GM12878 (cell line): ENCODE measurements around the gene CYP27A1. TPM values are rescaled to one million over a fixed set of nuclear protein-coding genes. Genes with fewer than 3 reads are reported as not detected.

Experiments
- ATAC-seq: fragments of 200-7000 bp; cut with Tn5 transposase; 3 replicates; pipeline ENCODE4 v1.9.1; 2020; ENCODE audit warnings: mild to moderate bottlenecking, moderate library complexity
- BruUV-seq: library from RNA; stranded (reverse); fragments of 400-500 nt; replicated peaks from 2 replicates; lab custom pipeline; 2021; lab: Mats Ljungman, UMichigan
- CTCF ChIA-PET: fragments of 300-600 bp; sonication (Branson Sonifier 250); formaldehyde crosslinking; extraction: SDS; loops from one replicate; lab custom pipeline; 2021; ENCODE audit warnings: inconsistent platforms; lab: Yijun Ruan, JAX
- POLR2A ChIA-PET: fragments of 350-600 bp; formaldehyde crosslinking; extraction: SDS; loops from one replicate; lab custom pipeline; 2021; ENCODE audit warnings: inconsistent platforms; lab: Charles Lee
- RAD21 ChIA-PET: fragments of 300-600 bp; sonication (Branson Sonifier 250); formaldehyde crosslinking; loops from one replicate; lab custom pipeline; 2023; ENCODE audit warnings: antibody characterized with exemption; ENCODE audit not compliant: unreplicated experiment; lab: Charles Lee
- SMC1A ChIA-PET: fragments of 300-600 bp; sonication (Branson Sonifier 250); formaldehyde crosslinking; loops from one replicate; lab custom pipeline; 2023; ENCODE audit not compliant: unreplicated experiment, uncharacterized antibody; lab: Charles Lee
- DNase-seq: peaks from one replicate; pipeline ENCODE4 v3.0.0-alpha.2; 2011; ENCODE audit warnings: low read depth, low spot score
- FAIRE-seq: peaks from 3 replicates; lab custom pipeline; 2011; peaks lifted over from hg19 to GRCh38; lab: Jason Lieb, UNC
- H2AFZ ChIP-seq: 2 replicates; pipeline ENCODE4 v1.6.0; 2011; ENCODE audit warnings: low read depth, low read length, control low read depth; ENCODE audit not compliant: control insufficient read depth
- H3K27ac ChIP-seq: 2 replicates; pipeline ENCODE4 v1.5.1; 2011; ENCODE audit warnings: control low read depth; ENCODE audit not compliant: control insufficient read depth, insufficient read depth
- H3K27me3 ChIP-seq, 2 experiments: replicated peaks in 1 of 2; 2 replicates each; pipeline versions ENCODE4 v1.6.0 to v1.6.1; 2011; ENCODE audit warnings: low read length in 1 of 2; ENCODE audit not compliant: control insufficient read depth in 2 of 2, insufficient read depth in 2 of 2
- H3K36me3 ChIP-seq, 2 experiments: 2 replicates each; pipeline ENCODE4 v1.5.1; 2011; ENCODE audit warnings: low read length in 1 of 2; ENCODE audit not compliant: control insufficient read depth in 2 of 2, insufficient read depth in 2 of 2
- H3K4me1 ChIP-seq: 2 replicates; pipeline ENCODE4 v1.6.1; 2011; ENCODE audit warnings: mild to moderate bottlenecking, low read length, moderate library complexity, mixed read lengths; ENCODE audit not compliant: control insufficient read depth, insufficient read depth
- H3K4me2 ChIP-seq: 2 replicates; pipeline ENCODE4 v1.6.0; 2011; ENCODE audit warnings: control low read depth; ENCODE audit not compliant: control insufficient read depth, insufficient read depth
- H3K4me3 ChIP-seq: fragments of 200-600 bp; sonication (generic); 2 replicates; pipeline ENCODE4 v1.5.1; 2016
- H3K79me2 ChIP-seq: 2 replicates; pipeline ENCODE4 v1.6.0; 2011; ENCODE audit warnings: low read length; ENCODE audit not compliant: control insufficient read depth, insufficient read depth
- H3K9ac ChIP-seq: 2 replicates; pipeline ENCODE4 v1.8.0; 2011; ENCODE audit warnings: low read length, control low read depth, mixed read lengths; ENCODE audit not compliant: control insufficient read depth, insufficient read depth
- H3K9me3 ChIP-seq: replicated peaks from 3 replicates; pipeline ENCODE4 v1.5.1; 2011; ENCODE audit warnings: mild to moderate bottlenecking, low read length; ENCODE audit not compliant: control insufficient read depth, insufficient read depth
- H4K20me1 ChIP-seq: 2 replicates; pipeline ENCODE4 v1.6.0; 2011; ENCODE audit not compliant: control insufficient read depth, insufficient read depth
- CBX3 ChIP-seq: fragments of 200-600 bp; sonication (generic); IDR thresholded peaks from 2 replicates; pipeline ENCODE4 v1.6.1; 2016; ENCODE audit warnings: low read depth, borderline replicate concordance
- LARP7 ChIP-seq: fragments of 450-650 bp; IDR thresholded peaks from 2 replicates; pipeline ENCODE4 v1.6.1; 2017; ENCODE audit warnings: mild to moderate bottlenecking
- NR2C1 ChIP-seq: fragments of 450-650 bp; IDR thresholded peaks from 2 replicates; pipeline ENCODE4 v1.6.1; 2017; ENCODE audit warnings: antibody characterized with exemption, mild to moderate bottlenecking, moderate library complexity
- RBBP5 ChIP-seq: fragments of 200-600 bp; sonication (generic); conservative IDR thresholded peaks from 2 replicates; pipeline ENCODE4 v1.6.1; 2016
- STAT3 ChIP-seq: IDR thresholded peaks from 2 replicates; pipeline ENCODE4 v1.6.1; 2011; ENCODE audit warnings: low read depth, low read length, improper control_type of control experiment
- YBX1 ChIP-seq: fragments of 450-650 bp; IDR thresholded peaks from 2 replicates; pipeline ENCODE4 v1.6.1; 2016; ENCODE audit warnings: antibody characterized with exemption
- ZBED1 ChIP-seq: IDR thresholded peaks from 2 replicates; pipeline ENCODE4 v1.6.1; 2016; ENCODE audit warnings: borderline replicate concordance
- WGBS: methylation state at CpG from one replicate; pipeline ENCODE4 v1.1.6; 2016; ENCODE audit warnings: low lambda C conversion rate; ENCODE audit not compliant: insufficient replicate concordance, insufficient coverage; ENCODE audit errors: missing lambda C conversion rate; 5-methylcytosine and 5-hydroxymethylcytosine counted together
- in situ Hi-C: fragments of 300-500 bp; cut with MboI; formaldehyde crosslinking; loops from 9 replicates; pipeline ENCODE4 v1.14.3; 2018; ENCODE audit warnings: mixed read lengths
- intact Hi-C: fragments of 100-400 bp; cut with micrococcal nuclease; formaldehyde crosslinking; loops from one replicate; pipeline ENCODE4 v1.14.2; 2022; ENCODE audit not compliant: unreplicated experiment
- polyA plus RNA-seq, 11 experiments: library from polyadenylated mRNA; depleted of rRNA in 4 of 11; unstranded in 6 of 11; stranded (reverse) in 5 of 11; fragments of >200 nt; fragmentation: Nextera tagmentation in 4 of 11; fragmentation: Illumina TruSeq in 1 of 11; extraction: Ambion mirVana in 4 of 11; extraction: Trizol in 1 of 11; gene quantifications; 1 replicate in 1 of 11; 2 replicates in 10 of 11; pipeline versions ENCODE4 v1.2.1 to v1.2.3, GENCODE V29; 2011 to 2016; ENCODE audit warnings: inconsistent platforms in 2 of 11, missing spikeins in 2 of 11, low read depth in 1 of 11
- total RNA-seq, 4 experiments: library from RNA; depleted of rRNA in 3 of 4; stranded (reverse); fragments of >200 nt in 3 of 4; fragmentation: Illumina TruSeq in 1 of 4; extraction: Trizol in 1 of 4; gene quantifications; 2 replicates each; pipeline versions ENCODE4 v1.2.1 to v1.2.3, GENCODE V29; 2013 to 2021
- TF ChIP-seq, protein P1 (sequence below): fragments of 450-650 bp; IDR thresholded peaks from 2 replicates; pipeline ENCODE4 v1.6.1; 2017; ENCODE audit warnings: low read depth, mild to moderate bottlenecking, moderate library complexity
- TF ChIP-seq, protein P2 (sequence below): IDR thresholded peaks from 2 replicates; pipeline ENCODE4 v1.6.1; 2011; ENCODE audit warnings: low read depth, low read length, improper control_type of control experiment, borderline replicate concordance
- TF ChIP-seq, protein P3 (sequence below): fragments of 450-650 bp; IDR thresholded peaks from 2 replicates; pipeline ENCODE4 v1.6.1; 2016; ENCODE audit warnings: mild to moderate bottlenecking
- TF ChIP-seq, protein P4 (sequence below): fragments of 450-650 bp; IDR thresholded peaks from 2 replicates; pipeline ENCODE4 v1.6.1; 2017; ENCODE audit warnings: mild to moderate bottlenecking, moderate library complexity
- TF ChIP-seq, protein P5 (sequence below): IDR thresholded peaks from 2 replicates; pipeline ENCODE4 v1.6.1; 2011; ENCODE audit warnings: low read depth, mild to moderate bottlenecking, low read length, moderate library complexity, borderline replicate concordance; ENCODE audit errors: extremely low read depth

Gene CYP27A1
- total and polyA plus RNA-seq, 10 of the 15 experiments (the other 5 are each of a cell fraction or from before 2014, with no cell fraction given): 0.11 to 0.72 (median 0.18) TPM; not detected in 2

DNA sequence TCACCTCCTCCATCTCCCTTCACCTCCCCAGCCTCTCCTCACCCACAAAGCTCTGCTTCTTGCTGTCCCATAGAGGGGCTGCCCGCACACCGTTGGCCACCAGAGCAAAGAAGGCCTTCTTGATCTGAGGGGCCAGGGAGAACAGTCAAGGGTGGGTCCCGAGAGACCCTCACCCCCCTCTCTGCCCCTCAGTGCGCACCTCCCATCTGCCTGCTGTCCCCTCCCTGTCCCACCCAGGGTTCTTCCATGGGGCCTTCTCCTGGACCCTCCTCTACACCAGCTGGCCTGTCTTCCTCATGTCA is 46.5 kb downstream of the CYP27A1 start:
- Histone ChIP-seq H3K27me3 (no peaks in the 10 kb centered on the region; a peak in 2 of 4 replicates), H3K9me3 (no peaks in the 10 kb centered on the region), H3K79me2 (no peaks in the 10 kb centered on the region), H3K27ac (no peak overlapping the region), H3K9ac (no peak overlapping the region), H3K4me2 (no peak overlapping the region), H3K4me3 (no peak overlapping the region), H2AFZ (no peak overlapping the region), H4K20me1 (no peaks in the 10 kb centered on the region), H3K4me1 (no peaks in the 10 kb centered on the region), H3K36me3 (no peaks in the 10 kb centered on the region)
- TF ChIP-seq CBX3 (no peak), RBBP5 (no peak), LARP7 (no peak), STAT3 (no peak), ZBED1 (no peak), YBX1 (no peak), NR2C1 (no peak)
- TF ChIP-seq, protein P1, sequence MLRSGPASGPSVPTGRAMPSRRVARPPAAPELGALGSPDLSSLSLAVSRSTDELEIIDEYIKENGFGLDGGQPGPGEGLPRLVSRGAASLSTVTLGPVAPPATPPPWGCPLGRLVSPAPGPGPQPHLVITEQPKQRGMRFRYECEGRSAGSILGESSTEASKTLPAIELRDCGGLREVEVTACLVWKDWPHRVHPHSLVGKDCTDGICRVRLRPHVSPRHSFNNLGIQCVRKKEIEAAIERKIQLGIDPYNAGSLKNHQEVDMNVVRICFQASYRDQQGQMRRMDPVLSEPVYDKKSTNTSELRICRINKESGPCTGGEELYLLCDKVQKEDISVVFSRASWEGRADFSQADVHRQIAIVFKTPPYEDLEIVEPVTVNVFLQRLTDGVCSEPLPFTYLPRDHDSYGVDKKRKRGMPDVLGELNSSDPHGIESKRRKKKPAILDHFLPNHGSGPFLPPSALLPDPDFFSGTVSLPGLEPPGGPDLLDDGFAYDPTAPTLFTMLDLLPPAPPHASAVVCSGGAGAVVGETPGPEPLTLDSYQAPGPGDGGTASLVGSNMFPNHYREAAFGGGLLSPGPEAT: no peak
- TF ChIP-seq, protein P2, sequence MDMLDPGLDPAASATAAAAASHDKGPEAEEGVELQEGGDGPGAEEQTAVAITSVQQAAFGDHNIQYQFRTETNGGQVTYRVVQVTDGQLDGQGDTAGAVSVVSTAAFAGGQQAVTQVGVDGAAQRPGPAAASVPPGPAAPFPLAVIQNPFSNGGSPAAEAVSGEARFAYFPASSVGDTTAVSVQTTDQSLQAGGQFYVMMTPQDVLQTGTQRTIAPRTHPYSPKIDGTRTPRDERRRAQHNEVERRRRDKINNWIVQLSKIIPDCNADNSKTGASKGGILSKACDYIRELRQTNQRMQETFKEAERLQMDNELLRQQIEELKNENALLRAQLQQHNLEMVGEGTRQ: no peak
- TF ChIP-seq, protein P3, sequence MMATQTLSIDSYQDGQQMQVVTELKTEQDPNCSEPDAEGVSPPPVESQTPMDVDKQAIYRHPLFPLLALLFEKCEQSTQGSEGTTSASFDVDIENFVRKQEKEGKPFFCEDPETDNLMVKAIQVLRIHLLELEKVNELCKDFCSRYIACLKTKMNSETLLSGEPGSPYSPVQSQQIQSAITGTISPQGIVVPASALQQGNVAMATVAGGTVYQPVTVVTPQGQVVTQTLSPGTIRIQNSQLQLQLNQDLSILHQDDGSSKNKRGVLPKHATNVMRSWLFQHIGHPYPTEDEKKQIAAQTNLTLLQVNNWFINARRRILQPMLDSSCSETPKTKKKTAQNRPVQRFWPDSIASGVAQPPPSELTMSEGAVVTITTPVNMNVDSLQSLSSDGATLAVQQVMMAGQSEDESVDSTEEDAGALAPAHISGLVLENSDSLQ: no peak
- TF ChIP-seq, protein P4, sequence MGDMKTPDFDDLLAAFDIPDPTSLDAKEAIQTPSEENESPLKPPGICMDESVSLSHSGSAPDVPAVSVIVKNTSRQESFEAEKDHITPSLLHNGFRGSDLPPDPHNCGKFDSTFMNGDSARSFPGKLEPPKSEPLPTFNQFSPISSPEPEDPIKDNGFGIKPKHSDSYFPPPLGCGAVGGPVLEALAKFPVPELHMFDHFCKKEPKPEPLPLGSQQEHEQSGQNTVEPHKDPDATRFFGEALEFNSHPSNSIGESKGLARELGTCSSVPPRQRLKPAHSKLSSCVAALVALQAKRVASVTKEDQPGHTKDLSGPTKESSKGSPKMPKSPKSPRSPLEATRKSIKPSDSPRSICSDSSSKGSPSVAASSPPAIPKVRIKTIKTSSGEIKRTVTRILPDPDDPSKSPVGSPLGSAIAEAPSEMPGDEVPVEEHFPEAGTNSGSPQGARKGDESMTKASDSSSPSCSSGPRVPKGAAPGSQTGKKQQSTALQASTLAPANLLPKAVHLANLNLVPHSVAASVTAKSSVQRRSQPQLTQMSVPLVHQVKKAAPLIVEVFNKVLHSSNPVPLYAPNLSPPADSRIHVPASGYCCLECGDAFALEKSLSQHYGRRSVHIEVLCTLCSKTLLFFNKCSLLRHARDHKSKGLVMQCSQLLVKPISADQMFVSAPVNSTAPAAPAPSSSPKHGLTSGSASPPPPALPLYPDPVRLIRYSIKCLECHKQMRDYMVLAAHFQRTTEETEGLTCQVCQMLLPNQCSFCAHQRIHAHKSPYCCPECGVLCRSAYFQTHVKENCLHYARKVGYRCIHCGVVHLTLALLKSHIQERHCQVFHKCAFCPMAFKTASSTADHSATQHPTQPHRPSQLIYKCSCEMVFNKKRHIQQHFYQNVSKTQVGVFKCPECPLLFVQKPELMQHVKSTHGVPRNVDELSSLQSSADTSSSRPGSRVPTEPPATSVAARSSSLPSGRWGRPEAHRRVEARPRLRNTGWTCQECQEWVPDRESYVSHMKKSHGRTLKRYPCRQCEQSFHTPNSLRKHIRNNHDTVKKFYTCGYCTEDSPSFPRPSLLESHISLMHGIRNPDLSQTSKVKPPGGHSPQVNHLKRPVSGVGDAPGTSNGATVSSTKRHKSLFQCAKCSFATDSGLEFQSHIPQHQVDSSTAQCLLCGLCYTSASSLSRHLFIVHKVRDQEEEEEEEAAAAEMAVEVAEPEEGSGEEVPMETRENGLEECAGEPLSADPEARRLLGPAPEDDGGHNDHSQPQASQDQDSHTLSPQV: no peak
- TF ChIP-seq, protein P5, sequence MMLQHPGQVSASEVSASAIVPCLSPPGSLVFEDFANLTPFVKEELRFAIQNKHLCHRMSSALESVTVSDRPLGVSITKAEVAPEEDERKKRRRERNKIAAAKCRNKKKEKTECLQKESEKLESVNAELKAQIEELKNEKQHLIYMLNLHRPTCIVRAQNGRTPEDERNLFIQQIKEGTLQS: no peak
- DNase-seq (no peak), FAIRE-seq (no peak), ATAC-seq (no peak)
- SMC1A ChIA-PET: interaction anchor here (0.7 kb wide), 1 partner anchor 9 kb away, joined by 4 read pairs; no protein-coding TSS in a partner anchor
- POLR2A ChIA-PET: no interaction called here
- BruUV-seq: no TSS peak
- intact Hi-C loops: no loop called here
- CTCF ChIA-PET: interaction anchor here (1.6 kb wide), 1 partner anchor 19 kb away, joined by 5 read pairs; no protein-coding TSS in a partner anchor
- WGBS: 5% methylated on average over 4 of the region's 4 CpGs
- in situ Hi-C loops: no loop called here
- RAD21 ChIA-PET: no interaction called here
